GM13976 (cell line): Measurements from ENCODE around the gene SPX.

Experiments
- DNase-seq: peaks from one replicate; pipeline ENCODE4 v3.0.0; 2012; ENCODE audit warnings: low spot score
- in situ Hi-C: fragments of 300-500 bp; cut with MboI; formaldehyde crosslinking; loops from one replicate; pipeline ENCODE4 v1.12.0; 2022; ENCODE audit warnings: low sequenced_read_pairs, mixed read lengths, inconsistent platforms; ENCODE audit not compliant: unreplicated experiment
- TF ChIP-seq, protein P1 (sequence below): IDR thresholded peaks from 2 replicates; pipeline ENCODE4 v1.5.1; 2012; ENCODE audit warnings: borderline replicate concordance, mild to moderate bottlenecking; ENCODE audit not compliant: insufficient read depth; ENCODE audit errors: extremely low read depth, missing control alignments, control extremely low read depth

SPX gene

DNA sequence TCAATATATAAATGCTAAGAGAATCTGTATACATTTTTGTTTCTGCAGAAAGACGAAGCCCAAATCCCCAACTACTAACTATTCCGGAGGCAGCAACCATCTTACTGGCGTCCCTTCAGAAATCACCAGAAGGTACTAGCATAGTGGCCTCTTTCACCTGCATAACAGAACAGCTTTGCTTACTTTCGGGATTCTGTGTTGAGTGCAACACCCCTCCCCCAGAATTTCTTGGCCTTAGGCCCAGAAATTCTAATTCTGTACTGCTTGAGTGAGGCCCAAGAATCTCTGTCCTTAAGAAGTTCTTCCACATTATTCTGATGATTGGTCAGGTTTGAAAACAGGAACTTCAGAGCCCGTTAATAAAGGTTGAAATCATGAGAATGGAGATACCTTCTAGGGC is 2.9 kb downstream of the SPX start:
- no peak for DNase-seq
- in situ Hi-C loops = no loop called here

DNA sequence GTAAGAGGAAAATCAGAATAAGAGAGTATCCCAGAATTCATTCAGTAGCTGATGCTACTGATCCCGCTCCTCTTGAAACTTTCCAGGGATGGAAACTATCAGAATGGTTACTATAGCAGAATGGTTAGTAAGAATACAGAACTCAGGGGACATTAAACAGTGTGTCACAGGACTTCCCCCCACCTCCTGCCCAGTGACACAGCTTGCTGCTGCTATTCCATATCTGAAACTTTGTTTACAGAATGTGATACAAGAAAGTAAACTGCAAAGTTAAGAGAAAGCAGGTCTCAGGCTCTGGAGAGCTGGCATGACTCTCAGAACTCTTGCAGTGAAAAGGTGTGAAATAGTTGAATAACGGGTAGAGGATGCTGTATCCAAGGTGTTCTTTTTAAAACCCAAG is 3.4 kb downstream of the SPX start:
- in situ Hi-C loops = no loop called here
- TF ChIP-seq, protein P1, sequence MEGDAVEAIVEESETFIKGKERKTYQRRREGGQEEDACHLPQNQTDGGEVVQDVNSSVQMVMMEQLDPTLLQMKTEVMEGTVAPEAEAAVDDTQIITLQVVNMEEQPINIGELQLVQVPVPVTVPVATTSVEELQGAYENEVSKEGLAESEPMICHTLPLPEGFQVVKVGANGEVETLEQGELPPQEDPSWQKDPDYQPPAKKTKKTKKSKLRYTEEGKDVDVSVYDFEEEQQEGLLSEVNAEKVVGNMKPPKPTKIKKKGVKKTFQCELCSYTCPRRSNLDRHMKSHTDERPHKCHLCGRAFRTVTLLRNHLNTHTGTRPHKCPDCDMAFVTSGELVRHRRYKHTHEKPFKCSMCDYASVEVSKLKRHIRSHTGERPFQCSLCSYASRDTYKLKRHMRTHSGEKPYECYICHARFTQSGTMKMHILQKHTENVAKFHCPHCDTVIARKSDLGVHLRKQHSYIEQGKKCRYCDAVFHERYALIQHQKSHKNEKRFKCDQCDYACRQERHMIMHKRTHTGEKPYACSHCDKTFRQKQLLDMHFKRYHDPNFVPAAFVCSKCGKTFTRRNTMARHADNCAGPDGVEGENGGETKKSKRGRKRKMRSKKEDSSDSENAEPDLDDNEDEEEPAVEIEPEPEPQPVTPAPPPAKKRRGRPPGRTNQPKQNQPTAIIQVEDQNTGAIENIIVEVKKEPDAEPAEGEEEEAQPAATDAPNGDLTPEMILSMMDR = no peak
- DNase-seq = no peak

More for the DNA sequence above, 2.9 kb downstream of the SPX start:
- TF ChIP-seq, protein P1 = no peak

DNA sequence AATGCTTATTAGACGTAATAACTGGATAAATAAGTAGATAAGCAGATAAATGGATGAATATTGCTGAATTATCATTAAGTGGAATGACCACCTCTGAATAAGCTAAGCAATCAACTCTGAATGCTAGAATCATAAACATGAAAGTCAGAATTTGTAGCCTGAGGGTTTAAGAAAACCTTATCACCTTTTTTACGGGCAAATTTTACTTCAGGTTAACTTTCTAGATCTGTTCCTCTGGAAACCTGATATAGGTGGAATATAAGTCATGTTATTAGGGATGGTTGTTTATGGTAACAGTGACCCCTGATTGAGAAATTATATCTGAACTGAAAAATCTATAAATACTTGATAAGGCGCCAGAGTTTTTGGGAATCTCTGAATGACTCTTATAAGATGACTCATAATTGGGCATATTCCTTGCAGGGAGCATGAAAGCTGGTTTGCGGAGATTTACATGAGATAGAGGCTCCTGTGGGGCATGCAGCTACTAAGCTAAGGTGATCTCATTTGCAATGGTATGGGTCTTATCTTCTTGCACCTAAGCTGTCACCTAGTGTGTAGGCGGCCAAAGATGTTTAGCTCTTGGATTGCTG is 12.1 kb downstream of the SPX start:
- TF ChIP-seq, protein P1 = no peak
- DNase-seq = no peak
- in situ Hi-C loops = no loop called here

DNA sequence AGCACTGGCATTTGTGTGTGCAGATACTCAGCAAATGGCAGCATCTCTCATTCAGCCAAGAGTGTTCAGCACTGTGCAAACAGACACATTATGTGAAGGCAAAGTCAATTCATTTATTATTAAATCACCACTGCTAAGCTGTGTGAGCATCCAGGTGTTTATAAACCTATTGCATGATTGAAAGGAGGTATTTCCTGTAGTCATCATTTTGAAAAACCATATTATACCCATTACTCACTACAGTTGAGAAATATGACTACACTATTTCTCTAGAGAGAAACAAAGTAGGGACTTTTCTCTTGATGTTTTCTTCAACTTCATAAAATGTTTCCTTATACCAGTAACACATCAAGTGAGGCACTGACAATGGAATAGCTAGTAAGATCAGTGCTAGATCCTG is 13.7 kb downstream of the SPX start:
- DNase-seq = no peak
- TF ChIP-seq, protein P1 = no peak
- in situ Hi-C loops = no loop called here

DNA sequence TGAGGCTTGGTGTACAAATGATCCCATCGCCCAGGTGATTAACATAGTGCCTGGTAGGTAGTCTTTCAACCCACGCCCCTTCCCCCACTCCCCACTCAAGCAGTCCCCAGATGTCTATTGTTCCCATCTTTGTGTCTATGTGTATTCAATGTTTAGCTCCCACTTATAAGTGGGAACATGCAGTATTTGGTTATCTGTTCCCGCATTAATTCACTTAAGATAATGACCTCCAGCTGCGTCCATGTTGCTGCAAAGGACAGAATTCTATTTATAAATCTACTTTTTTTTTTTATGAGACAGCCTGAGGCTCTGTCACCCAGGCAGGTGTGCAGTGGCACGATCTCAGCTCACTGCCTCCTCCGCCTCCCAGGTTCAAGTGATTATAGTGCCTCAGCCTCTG is 15.7 kb downstream of the SPX start:
- in situ Hi-C loops = no loop called here
- TF ChIP-seq, protein P1 = no peak
- DNase-seq = no peak

DNA sequence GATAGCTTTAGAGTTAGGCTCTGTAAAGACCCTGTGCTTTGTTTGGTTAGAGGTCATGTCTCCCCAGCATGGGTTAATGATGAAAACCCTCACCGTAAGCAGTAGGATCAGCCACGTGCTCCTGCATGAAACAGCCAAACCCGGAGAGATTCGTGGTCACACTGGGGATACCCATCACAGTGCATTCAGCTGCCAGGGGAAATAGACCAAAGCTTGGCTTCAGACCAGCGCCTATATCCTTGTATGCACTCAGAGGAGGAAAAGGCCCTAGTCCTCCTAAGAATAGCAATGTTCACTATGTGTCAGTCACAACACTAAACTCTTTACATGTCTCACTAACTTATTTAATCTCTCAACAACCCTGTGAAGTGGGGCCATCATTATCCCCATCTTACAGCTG is 16.3 kb downstream of the SPX start:
- DNase-seq = no peak
- in situ Hi-C loops = no loop called here

More for the DNA sequence above, 16.3 kb downstream of the SPX start:
- TF ChIP-seq, protein P1 = no peak
